OCI-LY3 (cell line): ENCODE results near the gene URGCP.

Source experiments
- EZH2phosphoT487 ChIP-seq: fragments of 200-600 bp; shearing (Covaris generic); IDR thresholded peaks from 2 replicates; pipeline ENCODE4 v1.6.1; 2018; ENCODE audit warnings: antibody characterized with exemption, mixed run types, low read depth
- TF ChIP-seq, protein P1 (sequence below): fragments of 200-600, 300-600 bp; sonication (generic); IDR thresholded peaks from 2 replicates; pipeline ENCODE4 v1.5.1; 2014; ENCODE audit warnings: antibody characterized with exemption, low read length, low read depth

DNA sequence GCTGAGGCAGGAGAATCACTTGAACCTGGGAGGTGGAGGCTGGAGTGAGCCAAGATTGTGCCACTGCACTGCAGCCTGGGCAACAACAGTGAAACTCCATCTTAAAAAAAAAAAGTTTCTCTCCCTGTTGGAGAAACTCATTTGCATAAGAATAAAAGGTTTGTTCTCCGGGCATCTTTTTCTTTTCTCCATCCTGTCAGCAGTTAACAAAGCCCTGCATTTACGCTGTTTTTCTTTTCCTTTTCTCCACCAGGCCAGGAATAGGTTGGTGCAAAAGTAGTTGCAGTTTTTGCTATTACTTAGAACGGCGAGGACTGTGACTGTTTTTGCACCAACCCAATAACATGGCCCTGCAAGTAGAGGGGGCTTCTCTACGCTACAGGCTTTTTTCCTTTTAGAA is 9.5 kb upstream of the URGCP start:
- TF ChIP-seq EZH2phosphoT487 = no peak
- TF ChIP-seq, protein P1, sequence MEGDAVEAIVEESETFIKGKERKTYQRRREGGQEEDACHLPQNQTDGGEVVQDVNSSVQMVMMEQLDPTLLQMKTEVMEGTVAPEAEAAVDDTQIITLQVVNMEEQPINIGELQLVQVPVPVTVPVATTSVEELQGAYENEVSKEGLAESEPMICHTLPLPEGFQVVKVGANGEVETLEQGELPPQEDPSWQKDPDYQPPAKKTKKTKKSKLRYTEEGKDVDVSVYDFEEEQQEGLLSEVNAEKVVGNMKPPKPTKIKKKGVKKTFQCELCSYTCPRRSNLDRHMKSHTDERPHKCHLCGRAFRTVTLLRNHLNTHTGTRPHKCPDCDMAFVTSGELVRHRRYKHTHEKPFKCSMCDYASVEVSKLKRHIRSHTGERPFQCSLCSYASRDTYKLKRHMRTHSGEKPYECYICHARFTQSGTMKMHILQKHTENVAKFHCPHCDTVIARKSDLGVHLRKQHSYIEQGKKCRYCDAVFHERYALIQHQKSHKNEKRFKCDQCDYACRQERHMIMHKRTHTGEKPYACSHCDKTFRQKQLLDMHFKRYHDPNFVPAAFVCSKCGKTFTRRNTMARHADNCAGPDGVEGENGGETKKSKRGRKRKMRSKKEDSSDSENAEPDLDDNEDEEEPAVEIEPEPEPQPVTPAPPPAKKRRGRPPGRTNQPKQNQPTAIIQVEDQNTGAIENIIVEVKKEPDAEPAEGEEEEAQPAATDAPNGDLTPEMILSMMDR = no peak
